ENCODE measurements around the gene CMSS1.

Gene CMSS1

GRCh38 chr3:100102757-100103156 is 285.1 kb downstream of the CMSS1 start:
- TF ChIP-seq, protein P1, sequence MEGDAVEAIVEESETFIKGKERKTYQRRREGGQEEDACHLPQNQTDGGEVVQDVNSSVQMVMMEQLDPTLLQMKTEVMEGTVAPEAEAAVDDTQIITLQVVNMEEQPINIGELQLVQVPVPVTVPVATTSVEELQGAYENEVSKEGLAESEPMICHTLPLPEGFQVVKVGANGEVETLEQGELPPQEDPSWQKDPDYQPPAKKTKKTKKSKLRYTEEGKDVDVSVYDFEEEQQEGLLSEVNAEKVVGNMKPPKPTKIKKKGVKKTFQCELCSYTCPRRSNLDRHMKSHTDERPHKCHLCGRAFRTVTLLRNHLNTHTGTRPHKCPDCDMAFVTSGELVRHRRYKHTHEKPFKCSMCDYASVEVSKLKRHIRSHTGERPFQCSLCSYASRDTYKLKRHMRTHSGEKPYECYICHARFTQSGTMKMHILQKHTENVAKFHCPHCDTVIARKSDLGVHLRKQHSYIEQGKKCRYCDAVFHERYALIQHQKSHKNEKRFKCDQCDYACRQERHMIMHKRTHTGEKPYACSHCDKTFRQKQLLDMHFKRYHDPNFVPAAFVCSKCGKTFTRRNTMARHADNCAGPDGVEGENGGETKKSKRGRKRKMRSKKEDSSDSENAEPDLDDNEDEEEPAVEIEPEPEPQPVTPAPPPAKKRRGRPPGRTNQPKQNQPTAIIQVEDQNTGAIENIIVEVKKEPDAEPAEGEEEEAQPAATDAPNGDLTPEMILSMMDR (IDR thresholded peaks at IDR 0.05; ENCODE audit: low read depth, low read length, missing control alignments), result no peak
- no peak for DNase-seq (ENCODE audit: extremely low read depth, low read depth)
- H3K4me3 ChIP-seq (replicated peaks; ENCODE audit: low read depth, low read length), result no peak overlapping the region

DNA sequence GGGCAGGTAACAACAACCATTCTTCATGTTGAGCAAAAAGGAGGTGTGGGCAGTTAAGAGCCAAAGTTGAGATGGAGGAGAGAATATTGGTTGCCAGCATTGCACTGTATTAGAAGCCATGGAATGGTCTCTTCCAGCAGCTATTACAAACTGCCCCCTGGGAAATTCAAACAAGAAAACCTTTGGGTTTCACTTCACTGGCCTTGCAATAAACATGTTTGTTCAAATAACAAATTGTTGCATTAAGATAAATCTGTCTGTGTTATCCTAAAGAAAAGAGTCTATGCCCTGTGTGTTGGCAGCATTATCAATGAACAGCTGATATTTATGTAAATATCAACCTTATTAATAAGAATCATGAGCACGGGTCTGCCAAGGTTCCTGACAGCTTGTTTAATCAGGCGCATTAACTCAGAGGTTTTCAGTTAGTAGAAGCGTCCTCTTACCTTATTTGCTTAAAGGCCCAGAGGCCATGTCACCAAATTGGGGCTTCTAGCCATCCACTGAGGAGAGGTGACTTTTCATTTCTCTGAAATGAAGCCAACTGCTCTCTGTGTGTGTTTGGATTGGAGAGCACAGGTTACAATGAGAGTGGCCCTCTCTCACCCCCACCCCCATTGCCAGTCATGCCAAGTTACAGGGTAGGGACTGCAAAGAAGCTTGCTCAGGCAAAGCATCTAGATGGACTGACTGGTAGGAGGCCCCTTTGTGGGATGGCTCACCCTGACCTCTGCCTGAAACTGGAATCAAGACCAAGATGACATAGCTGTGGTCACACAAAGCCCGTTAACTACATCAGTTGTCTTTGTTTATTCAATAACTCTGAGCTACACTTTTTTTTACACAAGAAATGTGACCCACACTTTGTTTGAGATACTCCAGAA is 286.1 kb downstream of the CMSS1 start:
- TF ChIP-seq, protein P1 (IDR thresholded peaks at IDR 0.05; ENCODE audit: low read depth, low read length, missing control alignments), result no peak
- DNase-seq (ENCODE audit: extremely low read depth, low read depth), result no peak
- no peak overlapping the region for H3K4me3 ChIP-seq (replicated peaks; ENCODE audit: low read depth, low read length)

GRCh38 chr3:100104442-100104798 is 286.8 kb downstream of the CMSS1 start:
- H3K4me3 ChIP-seq (replicated peaks; ENCODE audit: low read depth, low read length), result no peak overlapping the region
- TF ChIP-seq, protein P1 (IDR thresholded peaks at IDR 0.05; ENCODE audit: low read depth, low read length, missing control alignments), result no peak
- DNase-seq (ENCODE audit: extremely low read depth, low read depth), result no peak

DNA sequence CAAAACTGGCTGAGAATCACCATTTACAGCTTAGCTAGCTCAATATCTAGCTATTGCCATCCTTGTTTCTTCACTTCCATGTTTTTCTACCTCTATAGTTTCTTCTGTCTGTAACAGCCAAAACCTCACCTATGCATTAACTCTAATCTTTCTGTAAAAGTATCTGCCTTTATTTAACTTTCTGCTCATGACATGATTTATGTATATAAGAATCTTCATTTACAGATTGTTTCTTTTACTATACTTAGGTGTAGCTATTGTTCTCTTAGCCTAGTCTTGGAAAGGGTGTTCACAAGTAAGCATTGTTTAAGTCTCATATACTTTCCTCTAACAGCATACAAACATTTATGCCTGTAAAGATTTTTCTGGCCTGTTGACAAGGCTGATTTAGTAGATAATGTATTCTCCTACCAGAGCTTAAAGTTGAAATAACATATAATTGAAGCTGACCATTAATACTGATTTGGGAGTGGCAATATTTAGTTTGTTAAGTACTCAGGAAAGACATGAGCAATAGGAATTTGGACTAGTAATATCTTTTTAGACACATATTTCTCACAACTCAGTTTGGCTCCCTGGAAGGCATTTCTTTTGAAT is 287.3 kb downstream of the CMSS1 start:
- H3K4me3 ChIP-seq (replicated peaks; ENCODE audit: low read depth, low read length), result no peak overlapping the region
- no peak for DNase-seq (ENCODE audit: extremely low read depth, low read depth)
- TF ChIP-seq, protein P1 (IDR thresholded peaks at IDR 0.05; ENCODE audit: low read depth, low read length, missing control alignments), result no peak

- H3K4me3 ChIP-seq (replicated peaks; ENCODE audit: low read depth, low read length), result no peak overlapping the region
- DNase-seq (ENCODE audit: extremely low read depth, low read depth), result no peak
- TF ChIP-seq, protein P1 (IDR thresholded peaks at IDR 0.05; ENCODE audit: low read depth, low read length, missing control alignments), result no peak
Measured at GRCh38 chr3:100105501-100105900, 287.8 kb downstream of the CMSS1 start.

GRCh38 chr3:100106094-100106493 is 288.4 kb downstream of the CMSS1 start:
- no peak overlapping the region for H3K4me3 ChIP-seq (replicated peaks; ENCODE audit: low read depth, low read length)
- DNase-seq (ENCODE audit: extremely low read depth, low read depth), result no peak
- TF ChIP-seq, protein P1 (IDR thresholded peaks at IDR 0.05; ENCODE audit: low read depth, low read length, missing control alignments), result no peak
